ENCODE measurements around the gene GPR17. TPM values are rescaled to one million over a fixed set of nuclear protein-coding genes. Genes with fewer than 3 reads are reported as not detected.

Gene GPR17
- total RNA-seq, 4 donors from 2014 or later, result 1.1 to 1.6 (median 1.2) TPM

GRCh38 chr2:127653421-127654083 lies 7.6 kb downstream of the GPR17 start:
- no peak for DNase-seq (ENCODE audit: low spot score in 2 of 2)
- no peaks in the 10 kb centered on the region for H3K9me3 ChIP-seq
- peaks cover 0 to 75% (median 39%) of the 10 kb centered on the region in 4 donors for H3K4me1 ChIP-seq
- peaks cover 0 to 27% (median 0%) of the 10 kb centered on the region in 3 donors for H3K36me3 ChIP-seq
- no peak overlapping the region for H3K4me3 ChIP-seq
- no peaks in the 10 kb centered on the region for H3K27me3 ChIP-seq
- peak overlapping the region; percentile 75 to 92 (median 86) for H3K27ac ChIP-seq
- WGBS, 2 donors, result 80 to 81% methylated on average over 16 of the region's 16 CpGs
- no peak for TF ChIP-seq EP300 (IDR thresholded peaks at IDR 0.05)

- H3K9me3 ChIP-seq, result no peaks in the 10 kb centered on the region
- H3K27me3 ChIP-seq, result no peaks in the 10 kb centered on the region
- no peak for DNase-seq (ENCODE audit: low spot score in 2 of 2)
- 90 to 92% methylated on average over 17 to 23 of the region's 24 CpGs for WGBS, 2 donors
- TF ChIP-seq CTCF (IDR thresholded peaks at IDR 0.05) (no peak), EP300 (IDR thresholded peaks at IDR 0.05) (no peak), POLR2A (IDR thresholded peaks at IDR 0.05) (no peak)
- H3K36me3 ChIP-seq, result peaks cover 0 to 27% (median 0%) of the 10 kb centered on the region in 3 donors
- peaks cover 0 to 78% (median 41%) of the 10 kb centered on the region in 4 donors for H3K4me1 ChIP-seq
- H3K4me3 ChIP-seq, result no peak overlapping the region
- peak overlapping the region; percentile 21 to 92 (median 86) for H3K27ac ChIP-seq
Measured at GRCh38 chr2:127654084-127654837, 8.3 kb downstream of the GPR17 start.

GRCh38 chr2:127654838-127655175 lies 8.9 kb downstream of the GPR17 start:
- H3K4me1 ChIP-seq, result peaks cover 0 to 78% (median 41%) of the 10 kb centered on the region in 4 donors
- H3K36me3 ChIP-seq, result peaks cover 0 to 27% (median 0%) of the 10 kb centered on the region in 3 donors
- no peak for DNase-seq (ENCODE audit: low spot score in 2 of 2)
- no peaks in the 10 kb centered on the region for H3K9me3 ChIP-seq
- H3K27ac ChIP-seq, result peak overlapping the region; percentile 21 to 92 (median 86)
- H3K4me3 ChIP-seq, result no peak overlapping the region
- TF ChIP-seq POLR2A (IDR thresholded peaks at IDR 0.05), result no peak
- no peak for TF ChIP-seq CTCF (IDR thresholded peaks at IDR 0.05)
- H3K27me3 ChIP-seq, result no peaks in the 10 kb centered on the region
- 87 to 88% methylated on average over 8 of the region's 8 CpGs for WGBS, 2 donors

- H3K4me3 ChIP-seq, result no peak overlapping the region
- H3K4me1 ChIP-seq, result peaks cover 0 to 76% (median 38%) of the 10 kb centered on the region in 4 donors
- no peaks in the 10 kb centered on the region for H3K27me3 ChIP-seq
- WGBS, 2 donors, result 75 to 77% methylated on average over 16 of the region's 16 CpGs
- peak overlapping the region; percentile 52 to 92 (median 86) for H3K27ac ChIP-seq
- H3K36me3 ChIP-seq, result peaks cover 0 to 27% (median 0%) of the 10 kb centered on the region in 3 donors
- TF ChIP-seq CTCF (IDR thresholded peaks at IDR 0.05), result no peak
- no peaks in the 10 kb centered on the region for H3K9me3 ChIP-seq
- DNase-seq (ENCODE audit: low spot score in 2 of 2), result no peak
Measured at GRCh38 chr2:127655209-127656073, 9.5 kb downstream of the GPR17 start.

- Histone ChIP-seq H3K9me3 (no peaks in the 10 kb centered on the region), H3K36me3 (peaks cover 0 to 27% (median 0%) of the 10 kb centered on the region in 3 donors), H3K27ac (peak overlapping the region in 3 of 4 donors; percentile 24 to 92 (median 92)), H3K27me3 (no peaks in the 10 kb centered on the region), H3K4me1 (peaks cover 0 to 76% (median 38%) of the 10 kb centered on the region in 4 donors), H3K4me3 (no peak overlapping the region)
- DNase-seq (ENCODE audit: low spot score in 2 of 2), result no peak
- TF ChIP-seq CTCF (IDR thresholded peaks at IDR 0.05) (no peak), EP300 (IDR thresholded peaks at IDR 0.05) (no peak), POLR2A (IDR thresholded peaks at IDR 0.05) (no peak)
- 90 to 94% methylated on average over 15 of the region's 15 CpGs for WGBS, 2 donors
Measured at GRCh38 chr2:127656569-127657231, 10.7 kb downstream of the GPR17 start.
